ENCODE results near the gene RHOBTB3. TPM values are rescaled to one million over a fixed set of nuclear protein-coding genes. Genes with fewer than 3 reads are reported as not detected.

RHOBTB3 gene
- total and polyA plus RNA-seq, 4 donors, result 12.9 to 150 (median 30.6) TPM

GRCh38 chr5:95788493-95788892 is 57.4 kb downstream of the RHOBTB3 start:
- 95 to 97% methylated on average over 8 of the region's 8 CpGs for WGBS, 2 donors
- no peak for ATAC-seq (ENCODE audit: insufficient read depth, low FRiP score)
- H3K36me3 ChIP-seq (ENCODE audit: control insufficient read depth in 4 of 4, insufficient read depth in 4 of 4, low read length in 4 of 4), result peaks cover 6 to 23% (median 10%) of the 10 kb centered on the region in 4 donors

GRCh38 chr5:95791751-95792150 is 60.6 kb downstream of the RHOBTB3 start:
- TF ChIP-seq CTCF (IDR thresholded peaks at IDR 0.05; ENCODE audit: control extremely low read depth, extremely low read depth), result no peak

More at GRCh38 chr5:95788493-95788892, 57.4 kb downstream of the RHOBTB3 start:
- H3K9me3 ChIP-seq (ENCODE audit: control insufficient read depth in 4 of 4, insufficient read depth in 3 of 4, low read length in 3 of 4), result no peaks in the 10 kb centered on the region
- H3K4me1 ChIP-seq (ENCODE audit: control insufficient read depth in 5 of 5, insufficient read depth in 5 of 5, low read length in 5 of 5), result peaks cover 0 to 2% (median 0%) of the 10 kb centered on the region in 5 donors
- DNase-seq, result no peak
- no peak overlapping the region for H3K9ac ChIP-seq (ENCODE audit: insufficient read depth in 1 of 2, low read length in 2 of 2)
- no peak overlapping the region for H3K4me3 ChIP-seq
- H3K27ac ChIP-seq (ENCODE audit: low read depth in 1 of 2, low read length in 1 of 2), result no peak overlapping the region
- no peaks in the 10 kb centered on the region for H3K27me3 ChIP-seq (ENCODE audit: control insufficient read depth in 3 of 3, insufficient read depth in 3 of 3, low read length in 2 of 3)
- no peak for TF ChIP-seq CTCF (IDR thresholded peaks at IDR 0.05; ENCODE audit: control extremely low read depth, extremely low read depth)

GRCh38 chr5:95794070-95794516 is 63.0 kb downstream of the RHOBTB3 start:
- TF ChIP-seq CTCF (IDR thresholded peaks at IDR 0.05; ENCODE audit: control extremely low read depth, extremely low read depth), result no peak
- Histone ChIP-seq H3K36me3 (ENCODE audit: control insufficient read depth in 4 of 4, insufficient read depth in 4 of 4, low read length in 4 of 4) (peaks cover 5 to 13% (median 7%) of the 10 kb centered on the region in 4 donors), H3K27me3 (ENCODE audit: control insufficient read depth in 3 of 3, insufficient read depth in 3 of 3, low read length in 2 of 3) (no peaks in the 10 kb centered on the region), H3K4me3 (no peak overlapping the region), H3K27ac (ENCODE audit: low read depth in 1 of 2, low read length in 1 of 2) (no peak overlapping the region), H3K4me1 (ENCODE audit: control insufficient read depth in 5 of 5, insufficient read depth in 5 of 5, low read length in 5 of 5) (peaks cover 0 to 4% (median 0%) of the 10 kb centered on the region in 5 donors), H3K9me3 (ENCODE audit: control insufficient read depth in 4 of 4, insufficient read depth in 3 of 4, low read length in 3 of 4) (no peaks in the 10 kb centered on the region), H3K9ac (ENCODE audit: insufficient read depth in 1 of 2, low read length in 2 of 2) (no peak overlapping the region)
- ATAC-seq (ENCODE audit: insufficient read depth, low FRiP score) (no peak), DNase-seq (no peak)
- WGBS, 2 donors, result 66 to 87% methylated on average over 3 of the region's 3 CpGs

More at GRCh38 chr5:95791751-95792150, 60.6 kb downstream of the RHOBTB3 start:
- 90 to 96% methylated on average over 6 of the region's 6 CpGs for WGBS, 2 donors
- DNase-seq (no peak), ATAC-seq (ENCODE audit: insufficient read depth, low FRiP score) (no peak)
- H3K27ac ChIP-seq (ENCODE audit: low read depth in 1 of 2, low read length in 1 of 2), result no peak overlapping the region
- H3K4me1 ChIP-seq (ENCODE audit: control insufficient read depth in 5 of 5, insufficient read depth in 5 of 5, low read length in 5 of 5), result peaks cover 0 to 1% (median 0%) of the 10 kb centered on the region in 5 donors
- H3K27me3 ChIP-seq (ENCODE audit: control insufficient read depth in 3 of 3, insufficient read depth in 3 of 3, low read length in 2 of 3), result no peaks in the 10 kb centered on the region
- no peak overlapping the region for H3K4me3 ChIP-seq
- H3K9ac ChIP-seq (ENCODE audit: insufficient read depth in 1 of 2, low read length in 2 of 2), result no peak overlapping the region
- peaks cover 5 to 11% (median 10%) of the 10 kb centered on the region in 4 donors for H3K36me3 ChIP-seq (ENCODE audit: control insufficient read depth in 4 of 4, insufficient read depth in 4 of 4, low read length in 4 of 4)
- no peaks in the 10 kb centered on the region for H3K9me3 ChIP-seq (ENCODE audit: control insufficient read depth in 4 of 4, insufficient read depth in 3 of 4, low read length in 3 of 4)

- no peak for ATAC-seq (ENCODE audit: insufficient read depth, low FRiP score)
- Histone ChIP-seq H3K4me3 (no peak overlapping the region), H3K9ac (ENCODE audit: insufficient read depth in 1 of 2, low read length in 2 of 2) (no peak overlapping the region), H3K27me3 (ENCODE audit: control insufficient read depth in 3 of 3, insufficient read depth in 3 of 3, low read length in 2 of 3) (no peaks in the 10 kb centered on the region), H3K27ac (ENCODE audit: low read depth in 1 of 2, low read length in 1 of 2) (no peak overlapping the region), H3K36me3 (ENCODE audit: control insufficient read depth in 4 of 4, insufficient read depth in 4 of 4, low read length in 4 of 4) (peaks cover 0 to 9% (median 3%) of the 10 kb centered on the region in 4 donors), H3K9me3 (ENCODE audit: control insufficient read depth in 4 of 4, insufficient read depth in 3 of 4, low read length in 3 of 4) (no peaks in the 10 kb centered on the region), H3K4me1 (ENCODE audit: control insufficient read depth in 5 of 5, insufficient read depth in 5 of 5, low read length in 5 of 5) (peaks cover 0 to 10% (median 0%) of the 10 kb centered on the region in 5 donors)
- no peak for TF ChIP-seq CTCF (IDR thresholded peaks at IDR 0.05; ENCODE audit: control extremely low read depth, extremely low read depth)
- WGBS, 2 donors, result 74 to 92% methylated on average over 3 of the region's 3 CpGs
- no peak for DNase-seq
These were observed 66.2 kb downstream of the RHOBTB3 start for GRCh38 chr5:95797301-95797700.
